ENCODE measurements around the gene SLC25A30. TPM values are rescaled to one million over a fixed set of nuclear protein-coding genes. Genes with fewer than 3 reads are reported as not detected.
"Not testable (repeated sequence)": the region's sequence is repeated elsewhere in the genome, so short reads cannot be mapped to it uniquely, and the experiment has no call there.

SLC25A30 gene
- total RNA-seq, 1 donor from 2014 or later: 31.4 TPM

- no peaks in the 10 kb centered on the region for H3K9me3 ChIP-seq
- no peak overlapping the region for H3K27ac ChIP-seq
- H3K27me3 ChIP-seq: no peaks in the 10 kb centered on the region
- no peak overlapping the region for H3K4me3 ChIP-seq
- DNase-seq (no peak), ATAC-seq (peak; percentile 84)
- intact Hi-C loops (cut with DNase I): no loop called here
- H3K36me3 ChIP-seq: peaks cover 40% of the 10 kb centered on the region
- TF ChIP-seq CTCF (IDR thresholded peaks at IDR 0.05): peak; percentile 60
- peaks cover 15% of the 10 kb centered on the region for H3K4me1 ChIP-seq
Observed at GRCh38 chr13:45393941-45394570, 24.1 kb downstream of the SLC25A30 start.

GRCh38 chr13:45392811-45393210, 25.4 kb downstream of the SLC25A30 start:
- no peak for ATAC-seq
- TF ChIP-seq CTCF (IDR thresholded peaks at IDR 0.05): no peak

GRCh38 chr13:45391926-45392325, 26.2 kb downstream of the SLC25A30 start:
- ATAC-seq (no peak), DNase-seq (no peak)
- no peak overlapping the region for H3K4me3 ChIP-seq
- H3K27ac ChIP-seq: no peak overlapping the region
- no peaks in the 10 kb centered on the region for H3K27me3 ChIP-seq
- no peak for TF ChIP-seq CTCF (IDR thresholded peaks at IDR 0.05)
- H3K4me1 ChIP-seq: peaks cover 15% of the 10 kb centered on the region
- peaks cover 24% of the 10 kb centered on the region for H3K36me3 ChIP-seq
- H3K9me3 ChIP-seq: no peaks in the 10 kb centered on the region
- intact Hi-C loops (cut with DNase I): no loop called here

More at GRCh38 chr13:45392811-45393210, 25.4 kb downstream of the SLC25A30 start:
- Histone ChIP-seq H3K4me3 (no peak overlapping the region), H3K27ac (no peak overlapping the region), H3K9me3 (no peaks in the 10 kb centered on the region), H3K27me3 (no peaks in the 10 kb centered on the region), H3K36me3 (peaks cover 27% of the 10 kb centered on the region), H3K4me1 (peaks cover 15% of the 10 kb centered on the region)
- intact Hi-C loops (cut with DNase I): no loop called here
- no peak for DNase-seq

DNA sequence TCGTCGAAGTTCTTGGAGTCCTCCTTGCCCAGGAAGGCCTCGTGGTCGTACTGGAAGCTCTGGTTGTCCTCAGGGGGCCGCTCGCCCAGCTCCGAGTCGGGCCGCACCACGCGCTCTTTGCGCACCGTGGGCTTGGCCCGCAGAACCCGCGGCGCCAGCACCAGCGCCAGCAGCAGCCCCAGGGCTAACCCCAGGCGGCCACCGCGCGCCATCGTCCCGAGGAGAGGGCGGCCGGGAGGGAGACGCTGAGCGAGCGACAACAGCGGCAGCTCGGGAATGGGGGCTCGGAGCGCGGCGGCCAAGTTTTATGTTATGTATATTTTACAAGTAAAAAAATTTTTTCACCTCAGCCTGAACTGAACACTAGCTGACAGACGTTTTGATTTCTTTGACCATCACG, 27.0 kb downstream of the SLC25A30 start:
- DNase-seq; H3K27ac ChIP-seq; intact Hi-C loops (cut with DNase I): not testable (repeated sequence)

DNA sequence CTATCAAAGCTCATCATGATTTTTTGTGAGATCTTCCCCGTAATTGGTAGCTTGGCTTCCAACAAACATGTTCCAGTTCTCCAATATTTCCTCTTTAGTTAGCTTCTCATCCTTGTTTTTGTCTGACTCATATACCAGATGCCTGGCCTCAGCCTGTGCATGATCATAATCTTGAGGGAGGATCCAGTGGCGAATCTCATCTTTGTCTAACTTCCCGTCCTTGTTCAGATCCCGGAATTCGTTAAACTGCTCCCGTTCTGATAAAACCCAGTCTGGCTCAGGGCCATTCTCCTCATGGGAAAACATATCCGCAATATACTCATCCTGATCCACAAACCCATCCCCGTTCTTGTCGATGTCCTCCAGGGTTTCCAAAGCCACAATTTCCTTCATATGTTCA, 27.8 kb downstream of the SLC25A30 start:
- H3K9me3 ChIP-seq; intact Hi-C loops (cut with DNase I); ATAC-seq; DNase-seq; H3K27ac ChIP-seq; H3K27me3 ChIP-seq; H3K4me3 ChIP-seq; H3K4me1 ChIP-seq: not testable (repeated sequence)
- H3K36me3 ChIP-seq: peaks cover 10% of the 10 kb centered on the region

More for the DNA sequence above, 27.0 kb downstream of the SLC25A30 start:
- peak; percentile 68 for ATAC-seq
- H3K36me3 ChIP-seq: peaks cover 18% of the 10 kb centered on the region
- not testable (repeated sequence) for H3K27me3 ChIP-seq, H3K4me1 ChIP-seq, H3K9me3 ChIP-seq, H3K4me3 ChIP-seq

DNA sequence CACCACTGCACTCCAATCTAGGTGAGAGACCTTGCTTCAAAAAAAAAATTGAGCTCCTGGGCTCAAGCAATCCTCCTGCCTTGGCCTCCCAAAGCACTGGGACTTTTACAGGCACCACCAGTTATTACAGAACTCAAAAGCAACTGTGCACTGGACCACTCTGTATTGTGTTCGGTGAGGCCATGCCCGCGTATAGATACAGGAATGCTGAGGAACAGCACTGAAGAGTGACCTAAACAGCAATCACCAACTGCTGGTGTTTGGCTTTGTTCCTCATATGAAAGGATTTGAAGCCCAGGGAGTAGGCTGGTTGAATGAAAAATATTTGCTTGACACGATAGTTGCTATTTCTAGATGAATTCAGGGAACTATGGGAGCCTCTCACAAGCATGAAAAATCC, 29.5 kb downstream of the SLC25A30 start:
- H3K4me3 ChIP-seq: no peak overlapping the region
- peaks cover 11% of the 10 kb centered on the region for H3K36me3 ChIP-seq
- H3K27ac ChIP-seq: no peak overlapping the region
- no peak for DNase-seq
- intact Hi-C loops (cut with DNase I): no loop called here
- TF ChIP-seq CTCF (IDR thresholded peaks at IDR 0.05): no peak
- ATAC-seq: no peak
- H3K9me3 ChIP-seq: no peaks in the 10 kb centered on the region
- no peaks in the 10 kb centered on the region for H3K4me1 ChIP-seq
- no peaks in the 10 kb centered on the region for H3K27me3 ChIP-seq

DNA sequence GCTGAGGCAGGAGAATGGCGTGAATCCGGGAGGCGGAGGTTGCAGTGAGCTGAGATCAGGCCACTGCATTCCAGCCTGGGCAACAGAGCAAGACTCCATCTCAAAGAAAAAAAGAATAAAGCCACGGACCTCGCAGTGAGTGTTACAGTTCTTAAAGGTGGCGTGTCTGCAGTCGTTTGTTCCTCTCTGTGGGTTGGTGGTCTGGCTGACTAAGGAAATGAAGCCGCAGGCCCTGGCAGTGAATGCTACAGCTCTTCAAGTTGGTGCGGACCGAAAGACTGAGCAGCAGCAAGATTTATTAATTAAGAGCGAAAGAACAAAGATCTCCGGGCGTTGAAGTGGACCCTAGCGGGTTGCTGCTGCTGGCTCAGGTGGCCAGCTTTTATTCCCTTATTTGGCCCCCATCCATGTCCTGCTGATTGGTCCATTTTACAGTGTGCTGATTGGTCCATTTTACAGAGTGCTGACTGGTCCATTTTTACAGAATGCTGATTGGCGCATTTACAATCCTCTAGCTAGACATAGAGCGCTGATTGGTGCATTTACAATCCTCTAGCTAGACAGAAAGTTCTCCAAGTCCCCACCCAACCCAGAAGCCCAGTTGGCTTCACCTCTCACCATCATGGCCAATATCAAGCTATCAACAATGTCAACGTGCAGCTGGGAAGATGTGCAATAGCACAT, 31.1 kb downstream of the SLC25A30 start:
- H3K9me3 ChIP-seq; H3K4me3 ChIP-seq; DNase-seq; ATAC-seq; H3K27ac ChIP-seq; H3K27me3 ChIP-seq; H3K4me1 ChIP-seq; intact Hi-C loops (cut with DNase I): not testable (repeated sequence)
- H3K36me3 ChIP-seq: peaks cover 10% of the 10 kb centered on the region

All from upper lobe of right lung (tissue), 1 donor.